OCI-LY3 (cell line): ENCODE data around the gene ADGRV1.

ENCODE experiments used
- CTCF ChIP-seq: fragments of 200-600, 300-600 bp; sonication (generic); IDR thresholded peaks from 2 replicates; pipeline ENCODE4 v1.5.1; 2014; ENCODE audit warnings: antibody characterized with exemption, low read length, low read depth
- EZH2phosphoT487 ChIP-seq: fragments of 200-600 bp; shearing (Covaris generic); IDR thresholded peaks from 2 replicates; pipeline ENCODE4 v1.6.1; 2018; ENCODE audit warnings: antibody characterized with exemption, mixed run types, low read depth

GRCh38 chr5:90909101-90909503 lies 350.5 kb downstream of the ADGRV1 start:
- no peak for TF ChIP-seq CTCF
- no peak for TF ChIP-seq EZH2phosphoT487
